Ovary (tissue), 9 donors: ENCODE results near the gene TENM4. TPM values are rescaled to one million over a fixed set of nuclear protein-coding genes. Genes with fewer than 3 reads are reported as not detected.

Source experiments
- DNase-seq, 5 donors: peaks; one replicate each; pipeline ENCODE4 v3.0.0-alpha.2; 2019 to 2020
- H3K27ac ChIP-seq, 2 donors: fragments of 200-600 bp; one replicate each; pipeline versions ENCODE4 v1.5.1 to v1.8.0; 2019 to 2022
- H3K27me3 ChIP-seq: fragments of 200-600 bp; one replicate; pipeline ENCODE4 v1.8.0; 2022
- H3K36me3 ChIP-seq: fragments of 200-600 bp; sonication (generic); one replicate; pipeline ENCODE4 v1.5.1; 2019
- H3K4me1 ChIP-seq: one replicate; pipeline ENCODE4 v1.8.1; 2013; ENCODE audit warnings: mild to moderate bottlenecking, moderate library complexity; ENCODE audit not compliant: insufficient read depth
- H3K4me3 ChIP-seq: fragments of 200-600 bp; sonication (generic); one replicate; pipeline ENCODE4 v1.5.1; 2017
- H3K9me3 ChIP-seq, 2 donors: fragments of 200-600 bp in 1 of 2; sonication (generic) in 1 of 2; one replicate each; pipeline versions ENCODE4 v1.5.1 to v1.8.1; 2013 to 2019; ENCODE audit warnings: mild to moderate bottlenecking in 1 of 2, moderate library complexity in 1 of 2
- CTCF ChIP-seq, 3 donors: fragments of 450-650 bp in 2 of 3; fragments of 200-600 bp in 1 of 3; IDR thresholded peaks; one replicate each; pipeline versions ENCODE4 v1.5.1 to v1.8.0; 2016 to 2022; ENCODE audit warnings: antibody characterized with exemption in 3 of 3, mild to moderate bottlenecking in 1 of 3
- EP300 ChIP-seq: sonication (generic); formaldehyde crosslinking; IDR thresholded peaks from one replicate; pipeline ENCODE4 v1.6.1; 2017; ENCODE audit warnings: antibody characterized with exemption
- POLR2A ChIP-seq: fragments of 450-650 bp; IDR thresholded peaks from one replicate; pipeline ENCODE4 v1.6.1; 2017; ENCODE audit warnings: antibody characterized with exemption, mild to moderate bottlenecking, moderate library complexity
- WGBS, 3 donors: extraction: QIAGEN DNeasy Blood & Tissue Kit in 1 of 3; methylation state at CpG; one replicate each; pipeline versions ENCODE4 v1.1.5 to v1.1.7; 2013 to 2017; 5-methylcytosine and 5-hydroxymethylcytosine counted together
- intact Hi-C, 4 donors: fragments of 100-400 bp; cut with DNase I; formaldehyde crosslinking; loops; one replicate each; pipeline versions ENCODE4 v1.11.0 to v1.15.1; 2022 to 2023
- polyA plus RNA-seq, 2 donors: library from polyadenylated mRNA; stranded (reverse); fragments of 200-250 nt in 1 of 2; fragments of 350-450 nt in 1 of 2; fragmentation: Illumina TruSeq in 1 of 2; extraction: RNeasy Lipid Tissue Mini Kit (QIAGEN cat#74804) in 1 of 2; gene quantifications; one replicate each; pipeline ENCODE4 v1.2.3, GENCODE V29; 2013 to 2014
- total RNA-seq, 7 donors: library from RNA; depleted of rRNA in 2 of 7; stranded (reverse); fragments of >200 nt in 2 of 7; fragmentation: NEBNext Ultra II Directional in 3 of 7; extraction: Animal tissue kit (Norgen Biotek cat#: 25700) in 3 of 7; gene quantifications; one replicate each; pipeline versions ENCODE4 v1.1.0 to v1.2.4, GENCODE V29; 2016 to 2023
- donor health status: DM: no; HTN: no; CAD: no; lungs with moderate emphysema.
- donor health status: DM: no; HTN: no; CAD: no.
- donor health status: Bipolar disorder and iron deficiency.
- donor health status: DM: yes; HTN: yes; CAD: no.
- donor health status: DM: no; HTN: no; CAD: no.
- donor health status: DM: yes; HTN: yes; CAD: no.

The TENM4 gene
- total and polyA plus RNA-seq, 9 donors = 11.0 to 206 (median 107) TPM

DNA sequence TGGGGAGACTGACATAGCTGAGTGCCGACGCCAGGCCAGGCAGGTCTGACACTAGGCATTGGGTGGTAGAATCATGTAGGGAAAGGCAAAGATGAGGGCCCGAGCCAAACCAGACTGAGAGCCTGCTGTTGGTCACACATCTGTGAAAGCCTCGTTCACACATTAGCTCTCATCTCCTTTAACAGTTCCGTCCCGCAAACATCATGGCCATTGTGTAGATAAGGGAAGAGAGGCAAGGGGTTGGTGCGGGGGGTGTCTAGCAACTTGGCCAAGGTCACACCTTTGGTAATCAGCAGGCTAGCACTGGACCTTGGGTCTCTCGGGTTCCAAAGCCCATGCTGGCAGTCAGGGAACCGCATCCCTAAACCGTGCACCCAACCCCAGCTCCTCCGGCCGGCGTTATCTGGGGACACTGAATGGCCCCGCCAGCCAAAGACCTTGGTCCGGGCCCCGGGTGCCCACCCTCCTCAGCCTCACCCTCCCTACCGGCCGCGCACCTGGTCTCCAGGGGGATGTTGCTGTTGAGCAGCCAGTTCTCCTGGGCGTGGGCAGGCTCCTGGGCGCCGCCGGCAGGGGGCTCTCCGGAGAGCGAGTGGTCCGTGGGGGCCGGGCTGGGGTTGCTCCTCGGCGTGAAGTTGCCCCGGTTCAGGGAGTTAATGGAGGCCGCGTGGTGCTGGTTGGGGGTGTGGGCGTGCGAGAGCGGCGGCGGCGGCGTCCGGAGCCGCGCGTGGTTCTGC is 537.9 kb downstream of the TENM4 start:
- WGBS, 3 donors = 88 to 92% (median 88%) methylated on average over 40 to 43 of the region's 43 CpGs

DNA sequence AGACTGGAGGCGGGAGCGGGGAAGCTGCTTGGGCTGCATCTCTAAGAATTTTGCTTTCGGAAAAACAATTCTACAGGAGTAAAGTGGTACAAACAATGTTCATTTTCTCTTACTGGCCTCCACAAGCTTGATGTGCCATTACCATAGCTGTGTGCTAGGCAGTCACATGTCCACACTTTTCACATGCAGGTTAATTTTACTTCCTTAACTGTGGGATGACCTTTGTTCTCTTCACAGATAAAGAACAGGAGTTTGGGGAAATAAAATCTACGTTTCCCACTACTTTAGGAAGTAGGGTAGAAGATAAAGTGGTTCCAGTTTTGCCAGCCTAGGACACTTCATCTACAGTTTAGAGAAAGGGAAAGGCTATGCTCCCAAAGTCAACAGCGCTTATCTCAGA is 539.0 kb downstream of the TENM4 start:
- Histone ChIP-seq H3K9me3 (no peaks in the 10 kb centered on the region), H3K4me1 (no peaks in the 10 kb centered on the region), H3K27ac (no peak overlapping the region), H3K27me3 (no peaks in the 10 kb centered on the region), H3K36me3 (no peaks in the 10 kb centered on the region), H3K4me3 (no peak overlapping the region)
- TF ChIP-seq EP300 (no peak), POLR2A (no peak), CTCF (IDR thresholded peaks at IDR 0.05) (no peak)
- no peak for DNase-seq
- 92 to 95% (median 95%) methylated on average over 5 of the region's 5 CpGs for WGBS, 3 donors
- intact Hi-C loops = loop anchor here in 1 of 4 donors (5.0 kb wide), 1 partner anchor 1865 kb away; no protein-coding TSS in a partner anchor

More for the DNA sequence above, 537.9 kb downstream of the TENM4 start:
- H3K4me3 ChIP-seq = no peak overlapping the region
- intact Hi-C loops = loop anchor here in 1 of 4 donors (5.0 kb wide), 1 partner anchor 1864 kb away; no protein-coding TSS in a partner anchor
- TF ChIP-seq EP300 (no peak), POLR2A (no peak), CTCF (IDR thresholded peaks at IDR 0.05) (no peak)
- H3K27me3 ChIP-seq = no peaks in the 10 kb centered on the region
- DNase-seq = no peak
- H3K27ac ChIP-seq = no peak overlapping the region
- H3K9me3 ChIP-seq = no peaks in the 10 kb centered on the region
- H3K36me3 ChIP-seq = no peaks in the 10 kb centered on the region
- H3K4me1 ChIP-seq = no peaks in the 10 kb centered on the region

GRCh38 chr11:78898266-78898775 is 542.5 kb downstream of the TENM4 start:
- WGBS, 3 donors = 87 to 95% (median 89%) methylated on average over 1 of the region's 1 CpG
- TF ChIP-seq EP300 (no peak), POLR2A (no peak)
- no peaks in the 10 kb centered on the region for H3K4me1 ChIP-seq
- no peak overlapping the region for H3K4me3 ChIP-seq
- no peaks in the 10 kb centered on the region for H3K9me3 ChIP-seq
- intact Hi-C loops = no loop called here
- DNase-seq = no peak
- no peaks in the 10 kb centered on the region for H3K27me3 ChIP-seq
- no peaks in the 10 kb centered on the region for H3K36me3 ChIP-seq
- H3K27ac ChIP-seq = no peak overlapping the region

- no peak for TF ChIP-seq EP300
- Histone ChIP-seq H3K36me3 (no peaks in the 10 kb centered on the region), H3K27ac (no peak overlapping the region), H3K9me3 (no peaks in the 10 kb centered on the region), H3K4me1 (no peaks in the 10 kb centered on the region), H3K4me3 (no peak overlapping the region), H3K27me3 (no peaks in the 10 kb centered on the region)
- WGBS, 3 donors = 85 to 97% (median 91%) methylated on average over 2 of the region's 2 CpGs
- DNase-seq = no peak
- intact Hi-C loops = no loop called here
Measured at GRCh38 chr11:78893996-78894395, 546.8 kb downstream of the TENM4 start.

GRCh38 chr11:78889698-78890097 is 551.1 kb downstream of the TENM4 start:
- intact Hi-C loops = no loop called here
- DNase-seq = no peak
- whole genome bisulfite sequencing, 3 donors = 91 to 94% (median 93%) methylated on average over 12 of the region's 12 CpGs

More at GRCh38 chr11:78889698-78890097, 551.1 kb downstream of the TENM4 start:
- Histone ChIP-seq H3K9me3 (no peaks in the 10 kb centered on the region), H3K4me1 (peaks cover 7% of the 10 kb centered on the region), H3K4me3 (no peak overlapping the region), H3K36me3 (no peaks in the 10 kb centered on the region), H3K27me3 (no peaks in the 10 kb centered on the region), H3K27ac (no peak overlapping the region)
- no peak for TF ChIP-seq POLR2A
- TF ChIP-seq CTCF (IDR thresholded peaks at IDR 0.05) = no peak
- no peak for TF ChIP-seq EP300
